Renal cortex interstitium (tissue), 11 donors: ENCODE measurements around the gene WASF2. TPM values are rescaled to one million over a fixed set of nuclear protein-coding genes. Genes with fewer than 3 reads are reported as not detected.
A peak's percentile ranks its signal among the peaks of the same experiment; 100 is the strongest.

Source experiments
- DNase-seq, 11 donors: peaks; one replicate each; pipeline ENCODE4 v3.0.0-alpha.2; 2013; ENCODE audit warnings: low read depth in 9 of 11, low spot score in 4 of 11; ENCODE audit errors: extremely low read depth in 1 of 11
- polyA plus RNA-seq, 3 donors: library from polyadenylated mRNA; unstranded; fragments of 120-200 nt; gene quantifications; one replicate each; pipeline ENCODE4 v1.2.1, GENCODE V29; 2013; ENCODE audit not compliant: insufficient read length in 3 of 3

The WASF2 gene
- polyA plus RNA-seq, 3 donors = 124 to 151 (median 135) TPM

GRCh38 chr1:27357281-27358037 is 132.5 kb downstream of the WASF2 start:
- DNase-seq = peak in 5 of 11 donors; percentile 43 to 62 (median 53)

GRCh38 chr1:27356619-27357280 is 133.2 kb downstream of the WASF2 start:
- DNase-seq = no peak

- no peak for DNase-seq
Measured at GRCh38 chr1:27356277-27356618, 133.7 kb downstream of the WASF2 start.

GRCh38 chr1:27355683-27356082 is 134.3 kb downstream of the WASF2 start:
- DNase-seq = no peak

Other genes with a start within 250 kb of the WASF2 start
- 10 to 100 TPM; 37.7 to 44.6 (median 41.6) TPM for gene TMEM222, start 168.0 kb downstream of the WASF2 start, polyA plus RNA-seq
- gene SYTL1, start 148.1 kb downstream of the WASF2 start, polyA plus RNA-seq = 10 to 100 TPM in 2 of 3 donors, 1 to 10 TPM in 1; 7.6 to 15.7 (median 10.2) TPM
- 10 to 100 TPM in 2 of 3 donors, 1 to 10 TPM in 1; 9.7 to 11.6 (median 10.4) TPM for gene MAP3K6, start 123.2 kb downstream of the WASF2 start, polyA plus RNA-seq
- 1 to 10 TPM; 2.6 to 3.3 (median 2.9) TPM for gene FCN3, start 115.3 kb downstream of the WASF2 start, polyA plus RNA-seq
- gene CD164L2, start 106.8 kb downstream of the WASF2 start, polyA plus RNA-seq = under 1 TPM; 0.22 to 0.47 (median 0.26) TPM
- 1 to 10 TPM in 2 of 3 donors, under 1 TPM in 1; 0.97 to 1.3 (median 1.1) TPM for gene GPR3, start 97.5 kb downstream of the WASF2 start, polyA plus RNA-seq
- 10 to 100 TPM; 34.6 to 50.9 (median 48.8) TPM for gene AHDC1, start 114.0 kb upstream of the WASF2 start, polyA plus RNA-seq
- 1 to 10 TPM; 1.6 to 2.8 (median 2.1) TPM for gene FGR, start 145.0 kb upstream of the WASF2 start, polyA plus RNA-seq
- gene IFI6, start 182.0 kb upstream of the WASF2 start, polyA plus RNA-seq = 10 to 100 TPM; 17.5 to 29.4 (median 23.7) TPM
- 10 to 100 TPM; 11.9 to 17.1 (median 16.7) TPM for gene FAM76A, start 235.8 kb upstream of the WASF2 start, polyA plus RNA-seq